Activated gamma-delta T cell treated with anti-CD3 and anti-CD28 coated beads, Interleukin-2, amount 50 U/mL, for 16 hours (primary cell): Measurements from ENCODE around the gene OR5P2.
"Not testable (repeated sequence)": the region's sequence is repeated elsewhere in the genome, so short reads cannot be mapped to it uniquely, and the experiment has no call there.

Experiments
- DNase-seq: peaks from one replicate; pipeline ENCODE4 v3.0.0-alpha.2; 2020; ENCODE audit warnings: low read depth

Gene OR5P2, protein sequence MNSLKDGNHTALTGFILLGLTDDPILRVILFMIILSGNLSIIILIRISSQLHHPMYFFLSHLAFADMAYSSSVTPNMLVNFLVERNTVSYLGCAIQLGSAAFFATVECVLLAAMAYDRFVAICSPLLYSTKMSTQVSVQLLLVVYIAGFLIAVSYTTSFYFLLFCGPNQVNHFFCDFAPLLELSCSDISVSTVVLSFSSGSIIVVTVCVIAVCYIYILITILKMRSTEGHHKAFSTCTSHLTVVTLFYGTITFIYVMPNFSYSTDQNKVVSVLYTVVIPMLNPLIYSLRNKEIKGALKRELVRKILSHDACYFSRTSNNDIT

DNA sequence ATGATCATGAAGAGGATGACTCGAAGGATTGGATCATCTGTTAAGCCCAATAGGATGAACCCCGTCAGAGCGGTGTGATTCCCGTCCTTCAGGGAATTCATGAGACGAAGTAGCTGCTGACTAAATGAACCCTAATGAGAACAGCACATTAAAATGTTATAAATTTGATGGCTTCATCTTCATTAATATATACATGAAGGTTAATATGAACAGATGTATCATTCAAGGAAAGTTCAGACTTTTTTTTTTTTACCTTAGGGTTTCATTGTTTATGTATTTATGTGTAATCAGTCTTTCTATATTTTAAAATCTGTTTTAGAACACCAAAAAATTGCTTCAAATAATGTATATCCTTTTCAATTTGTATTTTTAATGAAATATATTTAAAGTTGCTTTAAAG, at the start of gene OR5P2:
OR5P2 (minus strand) TSS at position 101 of the 400 bp plus-strand sequence; CDS start at position 101, 0 bp downstream.
- DNase-seq, result no peak

DNA sequence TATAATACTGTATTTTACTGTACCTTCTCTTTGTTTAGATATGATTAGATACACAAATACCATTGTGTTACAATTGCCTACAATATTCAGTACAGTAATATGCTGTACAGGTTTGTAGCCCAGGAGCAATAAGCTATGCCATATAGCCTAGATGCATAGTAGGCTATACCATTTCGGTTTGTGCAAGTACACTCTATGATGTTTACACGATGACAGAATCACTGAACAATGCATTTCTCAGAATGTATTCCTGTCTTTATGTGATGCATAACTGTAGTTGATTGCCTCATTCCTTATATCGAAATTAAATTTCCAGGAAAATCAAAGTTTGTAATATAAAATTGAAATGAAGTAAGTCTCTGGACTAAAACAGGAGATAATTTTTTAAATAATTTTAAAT, 49.3 kb upstream of the OR5P2 start:
- DNase-seq, result no peak

DNA sequence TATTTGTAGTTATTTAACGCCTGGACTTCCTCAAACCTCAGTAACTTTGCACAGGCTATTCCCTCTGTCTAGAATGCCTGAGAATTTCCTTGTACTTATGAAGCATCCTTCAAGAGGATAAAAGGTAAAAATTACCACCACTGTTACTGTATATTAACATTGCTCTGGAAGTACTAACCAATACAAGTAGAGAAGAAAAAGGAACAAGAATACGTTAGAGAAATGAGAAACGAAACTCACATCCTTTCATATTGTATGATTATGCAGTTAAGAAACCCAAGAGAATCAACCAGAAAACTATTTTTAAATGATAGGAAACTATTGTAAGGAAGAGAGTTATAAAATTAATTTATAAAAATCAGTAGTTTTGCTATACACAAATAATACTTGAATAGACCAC, 48.2 kb upstream of the OR5P2 start:
- no peak for DNase-seq

DNA sequence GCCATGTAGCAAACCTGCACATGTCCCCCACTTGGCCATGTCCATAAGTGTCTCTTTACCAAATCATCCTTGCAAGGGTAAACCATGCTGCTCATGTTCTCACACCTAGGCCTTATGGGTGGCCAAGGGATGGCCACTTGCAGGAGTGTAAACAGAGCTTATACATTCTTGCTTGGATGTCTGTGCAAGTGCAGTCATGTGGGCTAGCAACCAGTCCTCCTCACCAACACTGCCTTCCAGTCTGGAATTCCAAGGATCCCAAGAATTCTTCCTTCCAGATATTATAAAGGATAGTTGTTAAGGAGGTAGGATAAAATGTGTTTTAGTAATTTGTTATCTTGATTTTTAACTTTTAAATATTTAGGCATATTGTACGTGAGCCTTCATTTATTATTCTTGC, 47.8 kb upstream of the OR5P2 start:
- no peak for DNase-seq

DNA sequence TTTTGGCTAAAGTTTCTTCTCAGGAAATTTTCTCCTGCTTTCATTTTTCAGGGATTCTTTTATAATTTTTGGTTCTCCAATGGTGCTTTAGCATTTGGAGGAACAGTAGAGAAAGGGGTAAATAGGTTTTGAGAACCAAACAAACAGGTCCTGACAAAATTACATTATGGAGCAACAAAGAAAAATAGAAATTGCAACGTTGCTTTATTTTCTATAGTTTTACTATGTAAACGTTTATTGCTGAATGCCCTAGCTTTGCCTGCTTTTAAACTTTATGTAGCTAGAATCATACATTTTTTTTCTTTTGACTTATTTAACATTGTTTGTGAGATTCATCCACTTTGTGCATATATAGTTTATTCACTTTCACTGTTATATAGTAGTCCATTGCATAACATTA, 43.8 kb upstream of the OR5P2 start:
- DNase-seq, result no peak

DNA sequence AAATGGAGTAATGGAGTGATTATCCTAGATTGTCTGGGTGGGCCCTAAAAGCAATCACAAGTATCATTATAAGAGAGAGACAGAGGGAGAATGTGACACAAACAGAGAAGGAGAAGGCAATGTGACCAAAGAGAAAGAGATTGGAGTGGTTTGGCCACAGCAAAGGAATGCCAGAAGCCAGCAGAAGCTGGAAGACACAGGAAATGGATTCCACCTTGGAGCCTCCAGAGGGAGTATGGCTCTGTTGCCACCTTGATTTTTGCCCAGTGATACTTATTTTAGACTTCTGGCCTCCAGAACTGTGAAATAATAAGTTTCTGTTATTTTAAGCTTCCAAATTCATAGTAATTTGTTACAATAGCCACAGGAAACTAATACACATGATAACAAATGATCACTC, 36.8 kb upstream of the OR5P2 start:
- DNase-seq, result no peak

DNA sequence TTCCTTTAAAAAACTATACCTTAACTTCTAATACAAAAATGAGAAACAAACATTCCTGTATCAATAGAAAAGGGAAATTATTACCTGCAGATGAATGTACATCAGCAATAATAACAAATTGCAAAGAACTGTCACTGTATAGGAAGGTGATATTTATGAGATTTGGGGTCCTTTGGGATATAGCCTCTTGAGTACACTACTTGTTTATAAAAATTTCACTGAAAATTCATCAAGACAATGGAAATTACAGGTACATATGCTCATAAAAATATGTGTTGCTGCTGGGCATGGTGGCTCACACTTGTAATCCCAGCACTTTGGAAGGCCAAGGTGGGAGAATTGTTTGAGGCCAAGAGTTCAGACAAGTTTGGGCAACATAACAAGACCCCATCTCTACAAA, 34.0 kb upstream of the OR5P2 start, which contains the start of gene OR5P3:
OR5P3 (minus strand) TSS at position 101 of the 400 bp plus-strand sequence.
- DNase-seq, result no peak

DNA sequence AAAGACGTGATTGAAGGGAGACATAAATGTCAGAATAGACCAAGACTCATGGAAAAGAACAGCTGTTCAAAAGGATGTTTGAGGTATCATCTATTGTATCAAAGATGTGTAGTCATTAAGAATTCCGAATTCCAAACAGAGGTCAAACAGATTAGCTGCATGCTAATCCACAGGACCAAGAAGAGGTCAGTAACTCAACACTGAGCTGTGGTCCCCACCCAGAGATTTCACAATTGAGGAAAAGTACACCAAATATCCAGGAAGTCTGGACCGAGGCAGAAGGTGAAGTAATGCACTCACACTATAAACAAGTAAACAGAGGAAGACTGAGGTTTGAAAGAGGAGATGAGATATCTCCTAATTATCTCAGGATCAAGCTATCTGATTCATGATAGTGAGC, 29.6 kb upstream of the OR5P2 start:
- no peak for DNase-seq

DNA sequence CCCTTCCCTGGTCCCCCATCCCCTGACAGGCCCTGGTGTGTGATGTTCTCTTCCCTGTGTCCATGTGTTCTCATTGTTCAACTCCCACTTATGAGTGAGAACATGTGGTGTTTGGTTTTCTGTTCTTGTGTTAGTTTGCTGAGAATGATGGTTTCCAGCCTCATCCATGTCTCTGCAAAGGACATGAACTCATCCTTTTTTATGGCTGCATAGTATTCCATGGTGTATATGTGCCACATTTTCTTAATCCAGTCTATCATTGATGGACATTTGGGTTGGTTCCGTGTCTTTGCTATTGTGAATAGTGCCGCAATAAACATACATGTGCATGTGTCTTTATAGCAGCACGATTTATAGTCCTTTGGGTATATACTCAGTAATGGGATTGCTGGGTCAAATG, 23.7 kb upstream of the OR5P2 start:
- not testable (repeated sequence) for DNase-seq

DNA sequence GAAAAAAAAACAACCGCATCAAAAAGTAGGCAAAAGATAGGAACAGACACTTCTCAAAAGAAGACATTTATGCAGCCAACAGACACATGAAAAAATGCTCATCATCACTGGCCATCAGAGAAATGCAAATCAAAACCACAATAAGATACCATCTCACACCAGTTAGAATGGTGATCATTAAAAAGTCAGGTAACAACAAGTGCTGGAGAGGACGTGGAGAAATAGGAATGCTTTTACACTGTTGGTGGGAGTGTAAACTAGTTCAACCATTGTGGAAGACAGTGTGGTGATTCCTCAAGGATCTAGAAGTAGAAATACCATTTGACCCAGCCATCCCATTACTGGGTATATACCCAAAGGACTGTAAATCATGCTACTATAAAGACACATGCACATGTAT, 18.2 kb upstream of the OR5P2 start:
- not testable (repeated sequence) for DNase-seq

DNA sequence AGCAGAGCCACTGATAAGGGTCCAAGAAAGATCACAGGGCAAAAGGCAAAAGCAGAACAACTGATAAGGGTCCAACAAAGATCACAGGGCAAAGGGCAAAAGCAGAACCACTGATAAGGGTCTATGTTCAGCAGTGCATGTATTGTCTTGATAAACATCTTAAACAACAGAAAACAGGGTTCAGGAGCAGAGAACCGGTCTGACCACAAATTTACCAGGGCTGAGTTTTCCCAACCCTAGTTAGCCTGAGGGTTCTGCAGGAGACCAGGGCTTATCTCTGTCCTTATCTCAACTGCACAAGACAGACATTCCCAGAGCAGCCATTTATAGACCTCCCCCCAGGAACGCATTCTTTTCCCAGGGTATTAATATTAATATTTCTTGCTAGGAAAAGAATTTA, 13.6 kb upstream of the OR5P2 start:
- not testable (repeated sequence) for DNase-seq

DNA sequence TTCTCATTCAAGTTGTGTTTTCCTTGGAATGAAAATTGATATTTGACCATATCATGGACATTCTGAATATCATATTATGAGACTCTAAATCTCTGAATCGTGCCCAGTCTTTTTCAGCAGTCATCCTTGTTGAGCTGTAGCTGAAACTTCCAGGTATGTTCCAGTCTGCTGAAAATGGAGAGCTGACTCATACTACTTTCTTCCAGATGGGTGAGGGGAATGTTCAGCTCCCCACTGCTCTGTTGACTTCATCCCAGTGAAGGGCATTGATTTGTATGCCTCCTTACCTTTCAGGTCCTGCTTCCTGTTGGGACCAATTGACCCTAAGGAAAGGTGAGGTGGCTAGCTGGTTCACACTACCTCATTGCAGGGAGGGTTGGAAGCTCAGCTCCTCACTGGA, 3.5 kb downstream of the OR5P2 start:
- DNase-seq, result no peak

DNA sequence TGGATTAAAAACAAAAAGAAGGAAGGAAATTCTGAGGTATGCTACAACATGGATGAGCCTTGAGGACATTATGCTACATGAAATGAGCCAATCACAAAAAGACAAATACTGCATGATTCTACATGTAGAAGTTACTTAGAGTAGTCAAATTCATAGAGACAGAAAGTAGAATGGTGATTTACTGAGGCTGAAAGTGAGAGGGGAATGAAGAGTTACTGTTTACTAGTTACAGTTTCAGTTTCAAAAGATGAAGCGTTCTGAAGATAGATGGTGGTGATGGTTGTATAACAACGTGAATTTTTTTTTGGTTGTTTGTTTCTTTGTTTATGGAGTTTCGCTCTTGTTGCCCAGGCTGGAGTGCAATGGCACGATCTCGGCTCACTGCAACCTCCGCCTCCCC, 9.5 kb downstream of the OR5P2 start:
- DNase-seq, result no peak

DNA sequence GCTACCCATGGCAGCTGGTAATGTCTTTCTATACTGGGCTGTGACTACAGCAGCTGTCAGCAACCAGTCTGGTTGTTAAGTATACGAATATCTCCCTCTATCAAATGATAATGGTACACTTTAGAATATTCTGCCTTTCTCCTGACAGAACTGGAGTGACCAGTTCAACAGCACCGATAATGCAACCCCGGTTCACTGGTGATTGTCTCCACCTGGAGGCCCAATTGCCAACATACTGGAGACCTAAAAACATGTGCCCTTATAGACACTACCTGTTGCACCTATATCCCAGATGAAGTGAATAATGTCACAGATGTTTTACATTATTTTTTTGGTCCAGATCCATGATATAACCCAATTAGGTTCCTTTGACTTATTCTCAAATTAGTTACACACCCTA, 21.1 kb downstream of the OR5P2 start:
- no peak for DNase-seq

DNA sequence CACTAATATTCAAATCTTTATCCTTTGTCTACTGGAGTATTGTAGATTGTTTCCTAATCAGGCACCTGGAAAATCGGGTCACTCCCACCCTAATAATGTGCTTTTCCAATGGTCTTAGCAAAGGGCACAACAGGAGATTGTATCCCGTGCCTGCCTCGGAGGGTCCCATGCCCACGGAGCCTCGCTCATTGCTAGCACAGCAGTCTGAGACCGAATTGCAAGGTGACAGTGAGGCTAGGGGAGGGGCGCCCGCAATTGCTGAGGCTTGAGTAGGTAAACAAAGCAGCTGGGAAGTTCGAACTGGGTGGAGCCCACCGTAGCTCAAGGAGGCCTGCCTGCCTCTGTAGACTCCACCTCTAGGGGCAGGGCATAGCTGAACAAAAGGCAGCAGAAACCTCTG, 32.4 kb downstream of the OR5P2 start:
- DNase-seq, result not testable (repeated sequence)

DNA sequence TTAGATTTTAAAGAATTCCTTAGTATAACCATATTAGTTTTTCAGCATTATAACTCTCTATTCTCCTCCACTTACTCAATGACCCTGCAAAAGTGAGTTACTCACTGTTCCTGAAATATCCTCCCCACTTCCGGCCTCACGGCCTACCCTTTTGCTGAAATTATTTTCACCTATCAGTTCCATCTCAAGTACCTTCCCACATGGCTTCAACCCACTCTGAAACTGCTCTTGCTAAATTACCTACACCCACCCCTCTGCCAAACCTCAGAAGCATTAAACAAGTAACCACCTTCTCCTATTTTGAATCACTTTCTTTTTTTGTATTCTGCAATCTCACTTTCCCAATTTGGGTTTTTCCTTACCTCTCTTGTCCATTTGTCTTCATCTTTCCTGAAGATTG, 37.7 kb downstream of the OR5P2 start:
- DNase-seq, result no peak

DNA sequence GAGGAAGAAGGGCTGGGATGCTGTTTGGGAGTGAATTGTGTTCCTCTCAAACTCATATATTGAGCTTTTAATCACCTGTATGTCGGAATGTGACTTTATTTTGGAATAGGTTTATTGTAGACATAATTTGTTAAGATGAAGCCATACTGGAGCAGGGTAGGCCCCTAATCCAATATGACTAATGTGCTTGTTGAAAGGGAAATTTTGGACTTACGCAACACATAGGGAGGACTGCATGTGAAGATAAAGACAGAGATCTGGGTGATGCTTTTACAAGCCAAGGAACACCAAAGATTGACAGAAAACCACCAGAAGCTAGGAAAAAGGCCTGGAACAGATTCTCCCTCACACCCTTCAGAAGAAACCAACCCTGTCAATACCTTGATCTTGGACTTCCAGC, 47.3 kb downstream of the OR5P2 start:
- DNase-seq, result no peak
